Activated naive CD4-positive, alpha-beta T cell treated with Interleukin-2 at 50 U/mL for 16 hours (primary cell): ENCODE results near the gene KLC1.
"Not testable (repeated sequence)": the region's sequence is repeated elsewhere in the genome, so short reads cannot be mapped to it uniquely, and the experiment has no call there.

ENCODE experiments used
- DNase-seq: peaks from one replicate; pipeline ENCODE4 v3.0.0-alpha.2; 2020

Gene KLC1

DNA sequence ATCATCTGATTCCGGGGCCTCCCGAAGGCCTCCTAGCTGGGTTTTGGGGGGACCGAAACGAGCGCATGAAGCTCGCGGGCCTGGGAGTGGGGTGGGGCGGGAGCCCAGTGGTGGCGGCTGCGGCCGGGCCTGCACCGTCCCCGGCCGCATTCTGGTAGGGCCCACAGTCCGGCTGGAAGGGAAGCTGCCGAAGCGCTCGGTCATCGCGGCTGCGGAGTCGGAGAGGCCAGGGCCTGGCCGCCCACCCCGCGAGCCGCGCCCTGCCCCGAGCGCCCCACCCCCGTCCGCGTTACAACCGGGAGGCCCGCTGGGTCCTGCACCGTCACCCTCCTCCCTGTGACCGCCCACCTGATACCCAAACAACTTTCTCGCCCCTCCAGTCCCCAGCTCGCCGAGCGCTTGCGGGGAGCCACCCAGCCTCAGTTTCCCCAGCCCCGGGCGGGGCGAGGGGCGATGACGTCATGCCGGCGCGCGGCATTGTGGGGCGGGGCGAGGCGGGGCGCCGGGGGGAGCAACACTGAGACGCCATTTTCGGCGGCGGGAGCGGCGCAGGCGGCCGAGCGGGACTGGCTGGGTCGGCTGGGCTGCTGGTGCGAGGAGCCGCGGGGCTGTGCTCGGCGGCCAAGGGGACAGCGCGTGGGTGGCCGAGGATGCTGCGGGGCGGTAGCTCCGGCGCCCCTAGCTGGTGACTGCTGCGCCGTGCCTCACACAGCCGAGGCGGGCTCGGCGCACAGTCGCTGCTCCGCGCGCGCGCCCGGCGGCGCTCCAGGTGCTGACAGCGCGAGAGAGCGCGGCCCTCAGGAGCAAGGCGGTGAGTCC lies at the start of gene KLC1:
KLC1 (plus strand) TSS at position 528 of the 819 bp plus-strand sequence. CDS start 25,354 bp downstream, outside the sequence.
- DNase-seq: peak; percentile 87

DNA sequence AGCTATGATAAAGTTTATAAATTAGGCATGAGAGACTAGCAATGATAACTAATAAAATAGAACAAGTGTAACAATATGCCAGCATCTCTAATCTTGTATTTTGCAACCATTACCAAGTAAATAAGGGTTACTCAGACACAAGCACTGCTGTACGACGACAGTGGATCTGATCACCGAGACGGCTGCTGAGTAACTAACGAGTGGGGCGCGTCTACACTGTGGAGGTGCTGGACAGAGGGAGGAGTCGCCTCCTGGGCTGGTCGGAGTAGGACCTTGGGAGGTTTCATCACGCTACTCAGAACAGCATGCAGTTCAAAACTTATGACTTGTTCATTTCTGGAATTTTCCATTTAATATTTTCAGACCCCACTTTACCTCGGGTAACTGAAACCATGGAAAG lies 47.8 kb upstream of the KLC1 start:
- DNase-seq: no peak

DNA sequence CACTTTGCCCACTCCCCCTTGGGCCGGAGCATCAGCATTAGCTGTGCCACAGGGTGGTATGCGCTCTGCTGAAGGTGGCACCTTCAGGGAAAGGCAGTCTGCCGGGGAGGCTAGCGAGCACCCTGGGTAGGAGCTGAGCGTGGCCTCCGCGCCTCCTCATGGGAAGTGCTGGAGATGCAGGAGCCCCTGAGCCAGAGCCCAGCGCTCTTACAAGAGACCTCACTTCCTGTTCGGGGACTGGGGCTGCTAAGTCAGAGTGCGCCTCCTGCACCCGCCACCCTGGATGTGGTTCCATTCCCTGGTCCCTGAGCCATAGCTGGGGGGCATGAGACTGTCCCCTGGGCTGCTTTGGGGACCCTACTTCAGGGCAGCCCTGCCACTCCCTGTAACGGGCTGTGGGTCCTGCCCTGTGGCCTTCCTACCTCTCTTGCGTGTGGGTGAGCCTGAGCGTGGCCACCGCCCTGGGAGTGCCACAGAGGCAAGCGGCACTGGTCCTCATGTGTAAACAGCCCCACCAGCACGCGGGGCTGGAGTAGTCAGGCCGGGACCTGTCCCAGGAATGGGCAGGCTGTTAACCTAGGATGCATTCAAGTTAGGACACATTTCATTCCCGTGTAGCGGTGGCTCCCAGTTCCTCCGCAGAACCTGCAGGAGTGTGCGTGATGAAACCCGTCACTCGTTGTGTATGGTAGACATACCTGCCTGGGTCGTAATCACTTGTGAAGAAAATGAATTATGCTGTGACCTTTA lies 46.9 kb upstream of the KLC1 start:
- DNase-seq: no peak

DNA sequence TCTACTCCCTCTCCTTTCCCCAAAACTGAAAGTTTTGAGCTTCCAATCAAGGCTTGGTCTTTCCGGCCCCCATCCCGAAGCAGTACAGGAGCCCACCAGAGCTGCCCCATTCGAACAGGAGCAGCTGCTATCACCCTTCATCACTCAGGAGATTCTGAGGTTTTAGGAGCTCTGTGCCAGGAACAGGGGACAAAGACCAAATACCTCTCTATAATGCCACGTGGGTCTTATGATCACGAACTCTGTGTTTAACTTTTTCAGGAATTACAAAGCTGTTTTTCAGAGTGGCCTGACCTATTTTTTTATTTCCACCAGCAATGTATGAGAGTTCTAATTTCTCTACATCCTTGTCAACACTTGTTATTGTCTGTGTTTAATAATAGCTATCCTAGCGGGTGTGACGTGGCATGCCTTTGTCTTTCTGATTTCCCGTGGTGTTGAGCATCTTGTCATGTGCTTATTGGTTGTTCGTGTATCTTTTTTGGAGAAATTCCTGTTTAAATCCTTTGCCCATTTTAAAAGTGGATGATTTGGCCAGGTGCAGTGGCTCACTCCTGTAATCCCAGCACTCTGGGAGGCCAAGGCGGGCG lies 44.6 kb upstream of the KLC1 start:
- DNase-seq: no peak

DNA sequence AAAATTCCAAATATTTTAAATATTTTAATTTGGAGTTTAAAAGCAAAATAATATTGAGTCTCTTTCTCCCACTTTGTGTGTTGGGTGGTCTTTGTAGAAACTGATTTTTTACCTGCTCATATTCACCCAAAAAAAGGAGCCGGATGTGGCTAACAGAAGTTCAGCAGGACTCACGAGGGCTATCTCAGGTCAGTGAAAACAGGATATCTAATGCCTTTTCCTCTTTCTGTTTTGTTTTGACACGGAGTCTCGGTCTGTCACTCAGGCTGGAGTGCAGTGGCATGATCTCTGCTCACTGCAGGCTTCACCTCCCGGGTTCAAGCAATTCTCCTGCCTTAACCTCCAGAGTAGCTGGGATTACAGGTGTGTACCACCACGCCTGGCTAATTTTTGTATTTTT lies 35.4 kb upstream of the KLC1 start:
- no peak for DNase-seq

- DNase-seq: no peak
Observed at GRCh38 chr14:103594265-103594664, 34.7 kb upstream of the KLC1 start.

DNA sequence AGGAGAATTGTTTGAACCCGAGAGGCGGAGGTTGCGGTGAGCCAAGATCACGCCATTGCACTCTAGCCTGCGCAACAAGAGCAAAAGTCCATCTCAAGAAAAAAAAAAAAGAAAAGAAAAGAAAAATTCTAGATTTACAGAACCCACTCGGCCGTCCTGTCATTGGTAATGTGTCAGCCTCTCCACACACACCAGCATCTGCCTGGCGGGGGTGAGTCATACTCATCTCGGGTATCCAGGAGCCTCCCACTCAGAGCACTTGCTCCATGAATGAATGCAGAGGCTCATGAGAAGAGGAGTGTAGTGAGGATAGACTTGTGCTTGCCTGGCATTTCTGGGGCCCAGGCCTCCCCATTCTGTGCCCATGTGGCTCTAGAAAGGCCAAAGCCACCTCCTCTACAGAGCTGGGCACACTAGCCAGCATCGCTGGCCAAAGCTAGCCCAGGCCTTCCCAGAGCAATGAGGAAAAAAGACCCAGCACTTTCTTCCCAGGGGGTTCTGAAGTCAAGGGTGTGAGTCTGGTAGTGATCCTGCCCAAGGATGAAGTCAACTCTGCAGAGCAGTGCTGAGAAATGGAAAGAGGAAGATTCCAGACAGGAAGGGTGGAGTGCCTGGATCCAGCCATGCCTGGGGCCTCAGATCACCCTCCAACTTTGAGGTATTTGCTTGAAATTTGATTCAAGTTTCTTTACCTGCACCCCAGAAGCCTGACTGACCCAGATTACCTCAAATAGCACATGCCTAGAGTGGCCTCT lies 31.2 kb upstream of the KLC1 start:
- no peak for DNase-seq

GRCh38 chr14:103600503-103600902 lies 28.5 kb upstream of the KLC1 start:
- DNase-seq: no peak

DNA sequence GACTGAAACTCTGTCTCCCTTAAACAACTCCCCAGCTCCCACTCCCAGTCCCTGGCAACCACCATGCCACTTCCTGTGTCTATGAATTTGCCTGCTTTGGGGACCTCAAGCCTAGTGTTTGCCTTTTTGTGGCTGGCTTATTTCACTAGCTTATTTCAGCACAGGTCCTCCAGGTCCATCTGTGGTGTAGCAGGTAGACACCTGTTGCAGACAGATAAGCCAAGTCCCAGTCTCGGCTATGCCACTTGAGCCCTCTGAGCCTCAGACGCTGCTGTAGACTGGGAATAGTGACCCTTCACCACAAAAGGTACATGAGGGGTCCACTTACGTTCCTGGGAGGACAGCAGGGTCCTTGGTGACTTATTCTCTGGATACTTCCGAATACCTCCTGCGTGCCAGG lies 24.4 kb upstream of the KLC1 start:
- DNase-seq: no peak

DNA sequence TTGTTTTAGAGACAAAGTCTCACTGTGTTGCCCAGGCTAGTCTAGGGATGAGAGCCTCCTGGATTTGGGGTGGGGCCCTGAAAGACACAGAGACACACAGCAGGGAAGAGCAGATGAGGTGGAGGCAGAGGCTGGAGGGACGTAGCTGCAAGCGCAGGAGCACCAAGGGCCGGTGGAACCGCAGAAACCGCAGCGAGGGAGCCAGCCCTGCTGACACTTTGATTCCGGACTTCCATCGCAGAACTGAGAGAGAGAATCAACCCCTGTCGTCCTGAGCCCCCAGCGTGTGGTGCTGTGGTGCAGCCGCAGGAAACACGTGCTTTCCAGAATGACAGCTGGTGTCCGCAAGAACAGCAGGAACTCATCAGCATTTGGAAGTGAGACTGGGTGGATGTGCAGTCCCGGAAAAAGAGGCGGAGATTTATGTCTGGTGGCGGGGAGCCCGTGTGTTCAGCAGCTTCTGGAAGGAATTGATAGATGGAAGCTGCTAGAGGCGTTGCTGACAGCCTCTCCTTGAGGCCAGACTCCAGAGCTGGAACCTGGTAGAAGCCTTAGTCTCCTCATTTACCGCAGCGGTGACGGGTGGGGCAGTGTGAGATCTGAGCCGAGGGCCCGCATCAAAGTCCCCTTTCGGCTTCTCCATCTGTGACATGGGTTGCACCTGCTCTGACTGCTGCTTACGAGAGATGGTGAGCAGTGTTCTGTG lies 21.9 kb upstream of the KLC1 start:
- DNase-seq: peak; percentile 52

GRCh38 chr14:103607822-103608221 lies 21.2 kb upstream of the KLC1 start:
- no peak for DNase-seq

DNA sequence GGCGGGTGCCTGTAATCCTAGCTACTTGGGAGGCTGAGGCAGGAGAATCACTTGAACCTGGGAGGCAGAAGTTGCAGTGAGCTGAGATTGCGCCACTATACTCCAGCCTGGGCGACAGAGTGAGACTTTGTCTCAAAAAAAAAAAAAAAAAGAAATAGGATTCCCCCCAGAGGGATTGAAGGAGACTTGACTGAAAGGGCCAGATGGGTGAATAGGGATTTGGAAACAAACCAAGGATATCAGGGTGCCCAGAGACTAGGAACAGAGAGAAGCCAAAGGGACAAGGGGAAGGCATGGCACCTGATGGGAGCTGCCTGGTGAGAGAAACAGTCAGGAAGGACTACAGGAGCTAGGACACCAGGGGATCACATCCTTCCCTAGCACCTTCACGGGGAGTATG lies 19.9 kb upstream of the KLC1 start:
- not testable (repeated sequence) for DNase-seq

- no peak for DNase-seq
Observed at GRCh38 chr14:103611215-103611614, 17.8 kb upstream of the KLC1 start.

DNA sequence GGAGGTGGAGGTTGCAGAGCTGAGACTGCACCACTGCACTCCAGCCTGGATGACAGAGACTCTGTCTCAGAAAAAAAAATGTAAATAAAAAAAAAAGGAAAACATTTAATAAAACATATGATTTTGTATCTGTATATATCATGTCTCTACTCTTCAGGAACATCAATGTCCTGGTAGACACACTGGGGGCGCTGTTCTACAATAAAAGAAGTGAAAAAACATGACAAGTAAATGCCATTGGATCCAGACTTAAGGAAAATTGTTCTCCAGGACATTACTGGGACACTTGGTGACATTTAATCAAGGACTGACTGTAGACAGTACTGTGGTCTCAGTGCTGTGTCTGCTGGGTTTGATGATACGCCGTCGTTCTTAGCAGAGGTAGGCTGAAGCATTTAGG lies 15.5 kb upstream of the KLC1 start:
- no peak for DNase-seq

- DNase-seq: no peak
Observed at GRCh38 chr14:103616635-103617300, 12.2 kb upstream of the KLC1 start.

GRCh38 chr14:103619057-103619456 lies 10.0 kb upstream of the KLC1 start:
- DNase-seq: no peak

GRCh38 chr14:103621860-103622259 lies 7.2 kb upstream of the KLC1 start:
- no peak for DNase-seq

- no peak for DNase-seq
Observed at GRCh38 chr14:103623308-103623707, 5.7 kb upstream of the KLC1 start.

DNA sequence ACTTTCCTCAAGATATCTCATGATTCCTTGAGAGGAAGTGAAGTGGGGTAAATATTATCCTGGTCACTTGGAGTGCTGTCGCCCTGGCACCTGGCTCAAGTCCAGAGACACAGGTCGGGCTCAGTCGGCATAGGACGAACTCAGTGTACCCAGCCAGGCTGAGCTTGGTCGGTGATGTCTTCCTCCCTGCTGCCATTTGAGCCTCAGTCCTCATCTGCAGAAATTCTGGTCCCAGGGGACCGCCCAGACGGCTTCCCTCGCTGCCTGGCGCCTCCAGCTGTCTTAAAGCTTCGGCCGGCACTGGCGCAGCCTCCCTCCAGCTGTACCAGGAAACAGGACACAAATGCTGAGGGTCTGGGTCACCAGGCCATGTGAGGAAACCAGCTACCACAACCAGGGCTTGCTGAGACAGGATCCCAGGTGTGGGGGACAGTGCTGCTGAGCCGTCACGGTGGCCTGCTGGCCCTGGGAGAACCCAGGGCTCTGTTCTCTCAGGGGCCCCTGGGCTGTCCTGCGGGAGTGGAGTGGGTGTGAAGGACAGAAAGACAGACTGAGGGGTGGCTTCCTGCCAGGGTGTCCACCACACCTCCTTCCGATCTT lies 5.0 kb upstream of the KLC1 start:
- no peak for DNase-seq

- peak; percentile 21 for DNase-seq
Observed at GRCh38 chr14:103624860-103625259, 4.2 kb upstream of the KLC1 start.

DNA sequence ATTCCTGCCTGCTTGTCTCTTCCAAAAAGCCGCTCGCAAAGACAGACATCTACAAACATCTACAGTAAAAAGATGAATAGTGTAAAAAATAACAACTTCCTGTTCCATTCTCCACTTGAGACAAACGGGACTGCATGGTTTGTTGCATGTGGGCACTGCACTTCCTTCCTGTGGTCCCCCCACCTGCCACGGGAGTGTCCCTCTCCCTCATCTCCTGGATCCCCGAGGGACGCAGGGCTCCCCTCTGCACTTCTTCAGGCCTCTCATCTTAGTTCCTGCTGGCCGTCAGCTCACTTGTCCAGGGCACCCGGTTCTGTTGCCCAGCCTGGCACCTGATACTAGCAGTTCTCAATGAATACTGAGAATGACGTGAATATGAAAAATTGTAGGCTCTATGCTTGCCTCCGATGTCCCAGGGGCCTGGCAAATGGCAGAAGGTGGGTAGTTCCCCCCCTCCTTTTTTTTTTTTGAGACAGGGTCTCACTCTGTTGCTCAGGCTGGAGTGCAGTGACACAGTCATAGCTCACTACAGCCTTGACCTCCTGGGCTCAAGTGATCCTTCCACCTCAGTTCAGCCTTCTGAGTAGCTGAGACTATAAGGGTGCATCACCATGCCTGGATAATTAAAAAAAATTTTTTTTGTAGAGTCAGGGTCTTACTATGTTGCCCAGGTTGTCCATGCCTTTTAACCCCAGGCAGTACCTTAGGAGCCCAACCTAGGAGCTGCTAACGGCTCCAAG lies 3.5 kb upstream of the KLC1 start:
- DNase-seq: peak; percentile 24
